Parathyroid adenoma (tissue), 2 donors: ENCODE measurements around the gene KLHL30.

Experiments
- H2AFZ ChIP-seq: fragments of 300-600 bp; sonication (generic); one replicate; pipeline ENCODE4 v1.7.0; 2017; ENCODE audit warnings: antibody characterized with exemption, mild to moderate bottlenecking
- H3K27ac ChIP-seq: fragments of 300-600 bp; sonication (generic); one replicate; pipeline ENCODE4 v1.7.0; 2017
- H3K27me3 ChIP-seq: fragments of 300-600 bp; sonication (generic); one replicate; pipeline ENCODE4 v1.7.0; 2017; ENCODE audit warnings: low read length; ENCODE audit not compliant: control insufficient read depth, insufficient read depth
- H3K36me3 ChIP-seq: fragments of 300-600 bp; sonication (generic); one replicate; pipeline ENCODE4 v1.7.0; 2017; ENCODE audit warnings: low read length; ENCODE audit not compliant: control insufficient read depth, insufficient read depth
- H3K4me1 ChIP-seq: fragments of 300-600 bp; sonication (generic); one replicate; pipeline ENCODE4 v1.7.0; 2017; ENCODE audit warnings: control low read depth
- H3K4me2 ChIP-seq: fragments of 300-600 bp; sonication (generic); one replicate; pipeline ENCODE4 v1.7.0; 2017; ENCODE audit warnings: low read length
- H3K4me3 ChIP-seq: fragments of 300-600 bp; sonication (generic); one replicate; pipeline ENCODE4 v1.7.0; 2017; ENCODE audit warnings: low read depth, low read length
- H3K79me2 ChIP-seq: fragments of 300-600 bp; sonication (generic); one replicate; pipeline ENCODE4 v1.7.0; 2017; ENCODE audit warnings: control low read depth
- H3K9ac ChIP-seq: fragments of 300-600 bp; sonication (generic); one replicate; pipeline ENCODE4 v1.7.0; 2017; ENCODE audit warnings: mild to moderate bottlenecking
- H3K9me3 ChIP-seq: fragments of 300-600 bp; sonication (generic); one replicate; pipeline ENCODE4 v1.7.0; 2017; ENCODE audit warnings: low read length; ENCODE audit not compliant: control insufficient read depth
- CTCF ChIP-seq: fragments of 300-600 bp; sonication (generic); IDR thresholded peaks from one replicate; pipeline ENCODE4 v1.7.0; 2017; ENCODE audit warnings: antibody characterized with exemption, mild to moderate bottlenecking
- donor health status: primary hyperparathyroidism.

Gene KLHL30

DNA sequence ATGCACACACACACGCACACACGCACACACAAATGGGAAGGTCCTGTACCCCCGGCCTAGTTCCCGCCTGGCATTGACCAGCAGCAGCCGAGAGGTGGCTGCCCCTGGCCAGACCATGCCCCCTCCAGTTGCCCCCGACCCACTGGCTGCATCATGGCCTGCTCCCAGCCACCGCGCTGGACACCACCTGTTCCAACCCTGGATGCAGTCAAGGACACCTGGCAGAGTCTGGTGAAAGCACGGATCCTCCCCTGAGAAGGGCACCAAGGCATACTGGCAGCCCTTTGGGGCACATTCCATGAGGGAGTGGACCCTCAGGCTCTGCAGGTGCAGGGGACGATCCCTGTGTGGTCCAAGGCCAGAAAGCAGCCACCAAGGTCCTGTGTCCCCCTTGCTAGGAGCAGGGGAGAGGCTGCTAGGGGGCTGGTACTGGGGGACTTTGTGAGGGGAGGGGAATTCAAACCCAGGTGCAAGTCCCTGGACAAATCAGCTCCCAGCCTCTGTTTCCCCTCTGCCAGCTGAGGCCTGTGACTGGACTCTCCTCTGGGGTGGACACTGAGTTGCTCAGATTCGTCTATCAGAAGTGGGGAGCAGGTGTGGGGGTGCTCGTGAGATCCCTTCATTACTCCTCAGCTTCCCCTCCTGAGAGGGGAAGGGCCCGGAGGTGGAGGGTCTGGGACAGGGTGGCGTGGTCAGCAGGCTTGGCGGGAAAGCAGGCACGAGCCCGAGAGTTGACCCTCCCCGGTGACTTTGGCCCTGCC, 34.8 kb upstream of the KLHL30 start:
- Histone ChIP-seq H3K36me3 (no peaks in the 10 kb centered on the region), H3K9me3 (no peaks in the 10 kb centered on the region), H3K4me3 (no peak overlapping the region), H3K27me3 (no peaks in the 10 kb centered on the region), H3K4me2 (no peak overlapping the region), H3K9ac (no peak overlapping the region), H3K4me1 (no peaks in the 10 kb centered on the region), H2AFZ (no peak overlapping the region), H3K79me2 (no peaks in the 10 kb centered on the region), H3K27ac (no peak overlapping the region)
- no peak for TF ChIP-seq CTCF

- Histone ChIP-seq H3K4me3 (no peak overlapping the region), H3K9me3 (no peaks in the 10 kb centered on the region), H3K27ac (no peak overlapping the region), H2AFZ (no peak overlapping the region), H3K36me3 (no peaks in the 10 kb centered on the region), H3K9ac (no peak overlapping the region), H3K4me1 (no peaks in the 10 kb centered on the region), H3K27me3 (no peaks in the 10 kb centered on the region), H3K4me2 (no peak overlapping the region), H3K79me2 (no peaks in the 10 kb centered on the region)
- TF ChIP-seq CTCF = no peak
Measured at GRCh38 chr2:238104226-238104690, 34.2 kb upstream of the KLHL30 start.

DNA sequence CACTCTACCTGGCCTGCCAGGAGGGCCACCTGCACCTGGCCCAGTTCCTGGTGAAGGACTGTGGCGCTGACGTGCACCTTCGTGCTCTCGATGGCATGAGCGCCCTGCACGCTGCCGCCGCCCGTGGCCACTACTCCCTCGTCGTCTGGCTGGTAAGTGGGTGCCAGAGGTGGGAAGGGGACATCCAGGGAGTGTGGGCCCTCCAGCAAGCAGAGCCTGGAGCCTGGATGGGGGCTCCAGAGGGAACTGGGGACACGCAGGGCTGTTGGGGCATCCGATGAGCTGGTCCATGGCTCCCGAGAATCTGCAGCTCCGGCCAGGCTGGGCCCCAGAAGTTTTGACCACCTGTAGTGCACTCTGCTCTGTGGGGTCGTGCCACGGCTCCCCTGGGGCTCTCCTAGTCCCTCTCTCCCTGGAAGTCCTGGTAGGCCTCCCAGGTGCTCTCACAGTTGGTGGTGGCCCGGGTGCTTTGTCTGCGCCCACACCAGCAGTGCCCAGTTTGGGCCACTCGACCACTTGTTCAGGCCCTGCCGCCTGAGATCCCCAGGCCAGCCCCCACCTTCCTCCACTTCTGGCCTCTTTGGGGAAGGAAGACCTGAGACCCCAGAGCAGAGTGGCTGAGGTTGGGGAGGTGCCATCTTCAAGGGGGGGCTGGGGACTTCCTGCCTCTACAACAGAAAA, 33.6 kb upstream of the KLHL30 start:
- H3K27me3 ChIP-seq = no peaks in the 10 kb centered on the region
- H3K27ac ChIP-seq = no peak overlapping the region
- no peaks in the 10 kb centered on the region for H3K79me2 ChIP-seq
- H3K4me1 ChIP-seq = no peaks in the 10 kb centered on the region
- H3K9me3 ChIP-seq = no peaks in the 10 kb centered on the region
- no peak overlapping the region for H2AFZ ChIP-seq
- no peak overlapping the region for H3K4me2 ChIP-seq
- no peaks in the 10 kb centered on the region for H3K36me3 ChIP-seq
- no peak for TF ChIP-seq CTCF
- no peak overlapping the region for H3K9ac ChIP-seq
- no peak overlapping the region for H3K4me3 ChIP-seq

GRCh38 chr2:238105506-238106338, 32.7 kb upstream of the KLHL30 start:
- Histone ChIP-seq H3K9ac (no peak overlapping the region), H3K27ac (no peak overlapping the region), H3K4me3 (no peak overlapping the region), H3K4me1 (no peaks in the 10 kb centered on the region), H3K27me3 (no peaks in the 10 kb centered on the region), H2AFZ (no peak overlapping the region), H3K36me3 (no peaks in the 10 kb centered on the region), H3K4me2 (no peak overlapping the region), H3K79me2 (no peaks in the 10 kb centered on the region), H3K9me3 (no peaks in the 10 kb centered on the region)
- no peak for TF ChIP-seq CTCF
